Measurements from ENCODE around the gene TSHZ1.
A peak's percentile ranks its signal among the peaks of the same experiment; 100 is the strongest.

TSHZ1 gene

GRCh38 chr18:75200605-75201280 lies 9.9 kb upstream of the TSHZ1 start:
- no peak overlapping the region for H3K27ac Mint-ChIP-seq

GRCh38 chr18:75201282-75202270 lies 9.0 kb upstream of the TSHZ1 start:
- DNase-seq (ENCODE audit: low spot score in 2 of 2) (no peak), ATAC-seq (no peak)
- Mint-ChIP-seq H3K36me3 (peaks cover 29% of the 10 kb centered on the region), H3K9me3 (no peaks in the 10 kb centered on the region), H3K27ac (no peak overlapping the region), H3K4me3 (no peak overlapping the region), H3K4me1 (peaks cover 25% of the 10 kb centered on the region)

More at GRCh38 chr18:75200605-75201280, 9.9 kb upstream of the TSHZ1 start:
- DNase-seq (ENCODE audit: low spot score in 2 of 2) (no peak), ATAC-seq (no peak)
- Mint-ChIP-seq H3K9me3 (no peaks in the 10 kb centered on the region), H3K36me3 (peaks cover 29% of the 10 kb centered on the region), H3K4me1 (peaks cover 17% of the 10 kb centered on the region), H3K4me3 (no peak overlapping the region)

- ATAC-seq, result no peak
- Mint-ChIP-seq H3K4me1 (peaks cover 38% of the 10 kb centered on the region), H3K9me3 (no peaks in the 10 kb centered on the region), H3K4me3 (no peak overlapping the region), H3K36me3 (peaks cover 34% of the 10 kb centered on the region), H3K27ac (no peak overlapping the region)
- no peak for DNase-seq (ENCODE audit: low spot score in 2 of 2)
Observed at GRCh38 chr18:75202696-75203365, 7.8 kb upstream of the TSHZ1 start.

GRCh38 chr18:75203416-75204268 lies 7.0 kb upstream of the TSHZ1 start:
- ATAC-seq (no peak), DNase-seq (ENCODE audit: low spot score in 2 of 2) (no peak)
- Mint-ChIP-seq H3K27ac (no peak overlapping the region), H3K4me1 (peaks cover 43% of the 10 kb centered on the region), H3K9me3 (no peaks in the 10 kb centered on the region), H3K36me3 (peaks cover 41% of the 10 kb centered on the region), H3K4me3 (peak overlapping the region; percentile 100)

GRCh38 chr18:75204269-75204731 lies 6.3 kb upstream of the TSHZ1 start:
- H3K36me3 Mint-ChIP-seq, result peaks cover 45% of the 10 kb centered on the region
- ATAC-seq (no peak), DNase-seq (ENCODE audit: low spot score in 2 of 2) (no peak)
- no peaks in the 10 kb centered on the region for H3K9me3 Mint-ChIP-seq
- H3K4me1 Mint-ChIP-seq, result peaks cover 43% of the 10 kb centered on the region
- H3K4me3 Mint-ChIP-seq, result peak overlapping the region; percentile 100
- H3K27ac Mint-ChIP-seq, result no peak overlapping the region

GRCh38 chr18:75204732-75205513 lies 5.7 kb upstream of the TSHZ1 start:
- peak overlapping the region; percentile 100 for H3K4me3 Mint-ChIP-seq
- ATAC-seq, result no peak
- peak in 1 of 2 donors; percentile 25 for DNase-seq (ENCODE audit: low spot score in 2 of 2)
- H3K36me3 Mint-ChIP-seq, result peaks cover 50% of the 10 kb centered on the region
- peaks cover 43% of the 10 kb centered on the region for H3K4me1 Mint-ChIP-seq
- H3K27ac Mint-ChIP-seq, result no peak overlapping the region
- no peaks in the 10 kb centered on the region for H3K9me3 Mint-ChIP-seq

- peaks cover 43% of the 10 kb centered on the region for H3K4me1 Mint-ChIP-seq
- ATAC-seq, result no peak
- H3K9me3 Mint-ChIP-seq, result no peaks in the 10 kb centered on the region
- DNase-seq (ENCODE audit: low spot score in 2 of 2), result no peak
- peaks cover 49% of the 10 kb centered on the region for H3K36me3 Mint-ChIP-seq
- no peak overlapping the region for H3K27ac Mint-ChIP-seq
- H3K4me3 Mint-ChIP-seq, result peak overlapping the region; percentile 100
Observed at GRCh38 chr18:75205514-75206132, 5.0 kb upstream of the TSHZ1 start.

- H3K4me1 Mint-ChIP-seq, result peaks cover 36% of the 10 kb centered on the region
- H3K4me3 Mint-ChIP-seq, result peak overlapping the region; percentile 100
- no peaks in the 10 kb centered on the region for H3K9me3 Mint-ChIP-seq
- H3K27ac Mint-ChIP-seq, result peak overlapping the region; percentile 97
- DNase-seq (ENCODE audit: low spot score in 2 of 2) (no peak), ATAC-seq (no peak)
- peaks cover 45% of the 10 kb centered on the region for H3K36me3 Mint-ChIP-seq
Observed at GRCh38 chr18:75206452-75207309, 3.9 kb upstream of the TSHZ1 start.

- Mint-ChIP-seq H3K36me3 (peaks cover 46% of the 10 kb centered on the region), H3K4me3 (peak overlapping the region; percentile 100), H3K27ac (peak overlapping the region; percentile 97), H3K9me3 (no peaks in the 10 kb centered on the region), H3K4me1 (peaks cover 39% of the 10 kb centered on the region)
- DNase-seq (ENCODE audit: low spot score in 2 of 2), result no peak
- ATAC-seq, result peak; percentile 70
Observed at GRCh38 chr18:75207310-75208154, 3.1 kb upstream of the TSHZ1 start.

- Mint-ChIP-seq H3K4me1 (peaks cover 44% of the 10 kb centered on the region), H3K36me3 (peaks cover 47% of the 10 kb centered on the region), H3K27ac (peak overlapping the region; percentile 97), H3K9me3 (no peaks in the 10 kb centered on the region), H3K4me3 (peak overlapping the region; percentile 100)
- peak; percentile 26 to 81 for DNase-seq (ENCODE audit: low spot score in 2 of 2)
- peak; percentile 17 for ATAC-seq
Observed at GRCh38 chr18:75208155-75208835, 2.3 kb upstream of the TSHZ1 start.

GRCh38 chr18:75208836-75209128 lies 1.8 kb upstream of the TSHZ1 start:
- Mint-ChIP-seq H3K9me3 (no peaks in the 10 kb centered on the region), H3K4me3 (peak overlapping the region; percentile 100), H3K36me3 (peaks cover 47% of the 10 kb centered on the region), H3K27ac (peak overlapping the region; percentile 98), H3K4me1 (peaks cover 45% of the 10 kb centered on the region)
- DNase-seq (ENCODE audit: low spot score in 2 of 2) (peak in 1 of 2 donors; percentile 74), ATAC-seq (peak; percentile 4)
